HepG2 (cell line): ENCODE measurements around the gene SQSTM1. TPM values are rescaled to one million over a fixed set of nuclear protein-coding genes. Genes with fewer than 3 reads are reported as not detected.

ENCODE experiments used
- ADNP ChIP-seq: sonication (generic); formaldehyde crosslinking; IDR thresholded peaks from 2 replicates; pipeline ENCODE4 v1.4.0; 2020; ENCODE audit warnings: missing genetic modification reagents
- ARNT ChIP-seq: fragments of 450-650 bp; IDR thresholded peaks from 2 replicates; pipeline ENCODE4 v1.6.1; 2017
- CREB3 ChIP-seq: sonication (generic); formaldehyde crosslinking; IDR thresholded peaks from 2 replicates; pipeline ENCODE4 v1.5.0; 2020; ENCODE audit warnings: missing genetic modification reagents
- GTF2F1 ChIP-seq: fragments of 150-350 bp; IDR thresholded peaks from 2 replicates; pipeline ENCODE4 v1.6.1; 2014; ENCODE audit warnings: low read length
- KAT8 ChIP-seq: IDR thresholded peaks from 2 replicates; pipeline ENCODE4 v1.6.1; 2016; ENCODE audit warnings: missing genetic modification reagents, missing compliant biosample characterization
- KDM3A ChIP-seq: IDR thresholded peaks from 2 replicates; pipeline ENCODE4 v1.6.1; 2018; ENCODE audit warnings: low read depth, missing compliant biosample characterization
- MBD4 ChIP-seq: IDR thresholded peaks from 2 replicates; pipeline ENCODE4 v1.6.1; 2012; ENCODE audit warnings: low read length, inconsistent platforms, borderline replicate concordance
- MED1 ChIP-seq: sonication (generic); formaldehyde crosslinking; IDR thresholded peaks from 2 replicates; pipeline ENCODE4 v1.4.0; 2020; ENCODE audit warnings: missing genetic modification reagents
- MXD4 ChIP-seq: IDR thresholded peaks from 2 replicates; pipeline ENCODE4 v1.6.1; 2016; ENCODE audit warnings: mild to moderate bottlenecking, missing biosample characterization, missing genetic modification reagents
- MZF1 ChIP-seq: sonication (generic); formaldehyde crosslinking; IDR thresholded peaks from 2 replicates; pipeline ENCODE4 v1.8.1; 2023; ENCODE audit warnings: mild to moderate bottlenecking, missing genetic modification reagents, borderline replicate concordance
- NFATC3 ChIP-seq: sonication (generic); formaldehyde crosslinking; IDR thresholded peaks from 2 replicates; pipeline ENCODE4 v1.5.1; 2020; ENCODE audit warnings: mild to moderate bottlenecking, missing genetic modification reagents
- PAF1 ChIP-seq: IDR thresholded peaks from 2 replicates; pipeline ENCODE4 v1.6.1; 2016; ENCODE audit warnings: missing genetic modification reagents, missing compliant biosample characterization
- RARG ChIP-seq: sonication (generic); formaldehyde crosslinking; IDR thresholded peaks from 2 replicates; pipeline ENCODE4 v1.4.0; 2020; ENCODE audit warnings: low read depth, mild to moderate bottlenecking, missing genetic modification reagents
- RFX1 ChIP-seq: fragments of 450-650 bp; IDR thresholded peaks from 2 replicates; pipeline ENCODE4 v1.6.1; 2017
- RFX3 ChIP-seq: IDR thresholded peaks from 2 replicates; pipeline ENCODE4 v1.6.1; 2016; ENCODE audit warnings: missing biosample characterization, missing genetic modification reagents
- SMAD9 ChIP-seq: sonication (generic); formaldehyde crosslinking; IDR thresholded peaks from 2 replicates; pipeline ENCODE4 v1.5.1; 2020; ENCODE audit warnings: mild to moderate bottlenecking, missing genetic modification reagents
- SMARCE1 ChIP-seq: fragments of 450-650 bp; IDR thresholded peaks from 2 replicates; pipeline ENCODE4 v1.6.1; 2017; ENCODE audit warnings: borderline replicate concordance
- TRAFD1 ChIP-seq: sonication (generic); formaldehyde crosslinking; IDR thresholded peaks from 2 replicates; pipeline ENCODE4 v1.5.1; 2020; ENCODE audit warnings: missing genetic modification reagents, mild to moderate bottlenecking, borderline replicate concordance
- ZBTB21 ChIP-seq: sonication (generic); formaldehyde crosslinking; IDR thresholded peaks from 2 replicates; pipeline ENCODE4 v1.4.0; 2020; ENCODE audit warnings: missing genetic modification reagents
- ZNF235 ChIP-seq: sonication (generic); formaldehyde crosslinking; IDR thresholded peaks from 2 replicates; pipeline ENCODE4 v1.8.1; 2023; ENCODE audit warnings: mild to moderate bottlenecking, missing genetic modification reagents, borderline replicate concordance
- ZNF362 ChIP-seq: sonication (generic); formaldehyde crosslinking; IDR thresholded peaks from 2 replicates; pipeline ENCODE4 v1.4.0; 2020; ENCODE audit warnings: missing genetic modification reagents, mild to moderate bottlenecking, borderline replicate concordance
- ZNF382 ChIP-seq: sonication (generic); formaldehyde crosslinking; IDR thresholded peaks from 2 replicates; pipeline ENCODE4 v1.5.0; 2020; ENCODE audit warnings: missing genetic modification reagents, mild to moderate bottlenecking, borderline replicate concordance
- ZNF547 ChIP-seq: sonication (generic); formaldehyde crosslinking; IDR thresholded peaks from 2 replicates; pipeline ENCODE4 v1.5.1; 2020; ENCODE audit warnings: mild to moderate bottlenecking, missing genetic modification reagents
- ZNF569 ChIP-seq: sonication (generic); formaldehyde crosslinking; IDR thresholded peaks from 2 replicates; pipeline ENCODE4 v1.5.0; 2020; ENCODE audit warnings: mild to moderate bottlenecking, missing genetic modification reagents, moderate library complexity, borderline replicate concordance
- ZNF614 ChIP-seq: IDR thresholded peaks from 2 replicates; pipeline ENCODE4 v1.6.1; 2018; ENCODE audit warnings: missing biosample characterization, missing genetic modification reagents, inconsistent platforms, borderline replicate concordance
- ZNF660 ChIP-seq: sonication (generic); formaldehyde crosslinking; IDR thresholded peaks from 2 replicates; pipeline ENCODE4 v1.5.1; 2020; ENCODE audit warnings: mild to moderate bottlenecking, low read depth, missing genetic modification reagents, borderline replicate concordance
- ZNF720 ChIP-seq: sonication (generic); formaldehyde crosslinking; IDR thresholded peaks from 2 replicates; pipeline ENCODE4 v1.4.0; 2020; ENCODE audit warnings: missing genetic modification reagents
- ZSCAN25 ChIP-seq: sonication (generic); formaldehyde crosslinking; IDR thresholded peaks from 2 replicates; pipeline ENCODE4 v1.8.0; 2022; ENCODE audit warnings: mild to moderate bottlenecking, missing genetic modification reagents
- polyA plus RNA-seq, 8 experiments: library from polyadenylated mRNA; depleted of rRNA in 3 of 8; stranded (reverse) in 7 of 8; unstranded in 1 of 8; fragments of >200 nt; fragmentation: Illumina TruSeq in 4 of 8; extraction: Trizol in 4 of 8; gene quantifications; 2 replicates each; pipeline versions ENCODE4 v1.2.1 to v1.2.3, GENCODE V29; 2011 to 2016; ENCODE audit warnings: low read depth in 4 of 8, missing spikeins in 1 of 8, mixed read lengths in 1 of 8; ENCODE audit not compliant: insufficient read depth in 1 of 8
- total RNA-seq, 5 experiments: library from RNA; depleted of rRNA; stranded (reverse); fragments of >200 nt; fragmentation: Illumina TruSeq; extraction: Trizol; gene quantifications; 2 replicates each; pipeline ENCODE4 v1.2.3, GENCODE V29; 2016; ENCODE audit warnings: low read depth in 1 of 5

The SQSTM1 gene
- total and polyA plus RNA-seq, 2 of the 13 experiments (the other 11 are each of a cell fraction or from before 2014, with no cell fraction given) = 90.9 to 160 TPM

GRCh38 chr5:179858586-179859427 lies 38.1 kb downstream of the SQSTM1 start, which contains the start of gene MRNIP (continued):
- TF ChIP-seq ZNF720 (CRISPR knock-in tag) (no peak), ZNF235 (CRISPR knock-in tag) (peak; percentile 95), PAF1 (CRISPR knock-in tag) (no peak), MZF1 (CRISPR knock-in tag) (no peak), ZBTB21 (no peak; the same call in 1 of the 2 replicates), NFATC3 (CRISPR knock-in tag) (peak; percentile 77; the same call in 1 of the 2 replicates), ZSCAN25 (CRISPR knock-in tag) (peak; percentile 89), RARG (CRISPR knock-in tag) (no peak; the same call in 1 of the 2 replicates), ZNF382 (CRISPR knock-in tag) (no peak), SMARCE1 (no peak), ZNF614 (CRISPR knock-in tag) (peak; percentile 85; the same call in 1 of the 2 replicates), RFX1 (peak; percentile 53; the same call in 1 of the 2 replicates), ADNP (no peak), ZNF362 (CRISPR knock-in tag) (0 out of 2 replicates have a peak, but pooled peaks have one; percentile 41), ZNF660 (CRISPR knock-in tag) (0 out of 2 replicates have a peak, but pooled peaks have one; percentile 16), MED1 (CRISPR knock-in tag) (peak; percentile 61; the same call in 1 of the 2 replicates), KAT8 (CRISPR knock-in tag) (peak; percentile 86), ZNF569 (no peak), KDM3A (peak; percentile 93), MXD4 (CRISPR knock-in tag) (no peak; the same call in 1 of the 2 replicates), GTF2F1 (no peak), TRAFD1 (peak; percentile 69; the same call in 1 of the 2 replicates), SMAD9 (CRISPR knock-in tag) (0 out of 2 replicates have a peak, but pooled peaks have one; percentile 35), CREB3 (CRISPR knock-in tag) (no peak; the same call in 1 of the 2 replicates), ZNF547 (CRISPR knock-in tag) (peak; percentile 94), MBD4 (no peak), ARNT (no peak), RFX3 (CRISPR knock-in tag) (no peak; the same call in 1 of the 2 replicates)
